ENCODE data around the gene RGS3. TPM values are rescaled to one million over a fixed set of nuclear protein-coding genes. Genes with fewer than 3 reads are reported as not detected.

Gene RGS3
- total RNA-seq, 1 donor from 2014 or later = 92.5 TPM

GRCh38 chr9:113577525-113578261 lies 114.2 kb downstream of the RGS3 start:
- H3K36me3 ChIP-seq (ENCODE audit: insufficient read depth, low read length) = no peaks in the 10 kb centered on the region
- H3K27ac ChIP-seq (ENCODE audit: low read depth, low read length) = peak overlapping the region; percentile 85
- no peak overlapping the region for H3K4me3 Mint-ChIP-seq (ENCODE audit: unreplicated experiment)
- peaks cover 6% of the 10 kb centered on the region for H3K36me3 Mint-ChIP-seq (ENCODE audit: low read depth, unreplicated experiment)
- no peaks in the 10 kb centered on the region for H3K9me3 Mint-ChIP-seq (ENCODE audit: unreplicated experiment)
- no peaks in the 10 kb centered on the region for H3K9me3 ChIP-seq (ENCODE audit: insufficient read depth, low read depth, low read length)
- TF ChIP-seq EZH2 (IDR thresholded peaks at IDR 0.05; ENCODE audit: insufficient read depth, low read length) (no peak), CTCF (IDR thresholded peaks at IDR 0.05; ENCODE audit: insufficient read depth, low read depth, low read length) (no peak)
- peak overlapping the region; percentile 49 for H3K9ac ChIP-seq (ENCODE audit: low read length)
- peaks cover 44% of the 10 kb centered on the region for H3K4me1 Mint-ChIP-seq (ENCODE audit: low read depth, unreplicated experiment)
- no peaks in the 10 kb centered on the region for H3K27me3 ChIP-seq (ENCODE audit: insufficient read depth, low read length)
- H3K27ac Mint-ChIP-seq (ENCODE audit: unreplicated experiment) = peak overlapping the region; percentile 91
- H3K4me1 ChIP-seq (ENCODE audit: insufficient read depth, low read length) = peaks cover 54% of the 10 kb centered on the region
- H3K4me3 ChIP-seq (ENCODE audit: insufficient read depth, low read depth, low read length) = no peak overlapping the region
- DNase-seq (ENCODE audit: low read depth) (peak; percentile 67), FAIRE-seq (no peak)
- no peaks in the 10 kb centered on the region for H4K20me1 ChIP-seq (ENCODE audit: insufficient read depth, low read length)
- H3K4me2 ChIP-seq (ENCODE audit: low read length) = peak overlapping the region; percentile 66
- peaks cover 31% of the 10 kb centered on the region for H3K79me2 ChIP-seq (ENCODE audit: insufficient read depth, low read length)
- no peak overlapping the region for H2AFZ ChIP-seq (ENCODE audit: low read depth, low read length)
- peaks cover under 1% of the 10 kb centered on the region for H3K27me3 Mint-ChIP-seq (ENCODE audit: low read depth, unreplicated experiment)

GRCh38 chr9:113578279-113578865 lies 114.8 kb downstream of the RGS3 start:
- Histone ChIP-seq H3K27ac (ENCODE audit: low read depth, low read length) (peak overlapping the region; percentile 85), H3K9me3 (ENCODE audit: insufficient read depth, low read depth, low read length) (no peaks in the 10 kb centered on the region), H4K20me1 (ENCODE audit: insufficient read depth, low read length) (no peaks in the 10 kb centered on the region), H3K36me3 (ENCODE audit: insufficient read depth, low read length) (no peaks in the 10 kb centered on the region), H3K4me2 (ENCODE audit: low read length) (peak overlapping the region; percentile 66), H3K9ac (ENCODE audit: low read length) (peak overlapping the region; percentile 49), H3K4me1 (ENCODE audit: insufficient read depth, low read length) (peaks cover 57% of the 10 kb centered on the region), H3K27me3 (ENCODE audit: insufficient read depth, low read length) (no peaks in the 10 kb centered on the region), H2AFZ (ENCODE audit: low read depth, low read length) (no peak overlapping the region), H3K4me3 (ENCODE audit: insufficient read depth, low read depth, low read length) (no peak overlapping the region), H3K79me2 (ENCODE audit: insufficient read depth, low read length) (peaks cover 24% of the 10 kb centered on the region)
- Mint-ChIP-seq H3K9me3 (ENCODE audit: unreplicated experiment) (no peaks in the 10 kb centered on the region), H3K27ac (ENCODE audit: unreplicated experiment) (peak overlapping the region; percentile 91), H3K36me3 (ENCODE audit: low read depth, unreplicated experiment) (peaks cover 12% of the 10 kb centered on the region), H3K27me3 (ENCODE audit: low read depth, unreplicated experiment) (peaks cover 4% of the 10 kb centered on the region), H3K4me3 (ENCODE audit: unreplicated experiment) (no peak overlapping the region), H3K4me1 (ENCODE audit: low read depth, unreplicated experiment) (peaks cover 48% of the 10 kb centered on the region)
- no peak for TF ChIP-seq CTCF (IDR thresholded peaks at IDR 0.05; ENCODE audit: insufficient read depth, low read depth, low read length)
- no peak for TF ChIP-seq EZH2 (IDR thresholded peaks at IDR 0.05; ENCODE audit: insufficient read depth, low read length)
- FAIRE-seq (no peak), DNase-seq (ENCODE audit: low read depth) (peak; percentile 79)

GRCh38 chr9:113578882-113579282 lies 115.4 kb downstream of the RGS3 start:
- FAIRE-seq (peak; percentile 97), DNase-seq (ENCODE audit: low read depth) (peak; percentile 97)
- Histone ChIP-seq H3K4me1 (ENCODE audit: insufficient read depth, low read length) (peaks cover 57% of the 10 kb centered on the region), H2AFZ (ENCODE audit: low read depth, low read length) (no peak overlapping the region), H3K9ac (ENCODE audit: low read length) (peak overlapping the region; percentile 49), H3K9me3 (ENCODE audit: insufficient read depth, low read depth, low read length) (no peaks in the 10 kb centered on the region), H3K4me2 (ENCODE audit: low read length) (peak overlapping the region; percentile 66), H3K27ac (ENCODE audit: low read depth, low read length) (peak overlapping the region; percentile 85), H3K27me3 (ENCODE audit: insufficient read depth, low read length) (no peaks in the 10 kb centered on the region), H3K79me2 (ENCODE audit: insufficient read depth, low read length) (peaks cover 23% of the 10 kb centered on the region), H3K4me3 (ENCODE audit: insufficient read depth, low read depth, low read length) (no peak overlapping the region), H4K20me1 (ENCODE audit: insufficient read depth, low read length) (no peaks in the 10 kb centered on the region), H3K36me3 (ENCODE audit: insufficient read depth, low read length) (no peaks in the 10 kb centered on the region)
- peak overlapping the region; percentile 57 for H3K4me3 Mint-ChIP-seq (ENCODE audit: unreplicated experiment)
- peaks cover 16% of the 10 kb centered on the region for H3K36me3 Mint-ChIP-seq (ENCODE audit: low read depth, unreplicated experiment)
- TF ChIP-seq CTCF (IDR thresholded peaks at IDR 0.05; ENCODE audit: insufficient read depth, low read depth, low read length) (no peak), EZH2 (IDR thresholded peaks at IDR 0.05; ENCODE audit: insufficient read depth, low read length) (no peak)
- peaks cover 4% of the 10 kb centered on the region for H3K27me3 Mint-ChIP-seq (ENCODE audit: low read depth, unreplicated experiment)
- H3K9me3 Mint-ChIP-seq (ENCODE audit: unreplicated experiment) = no peaks in the 10 kb centered on the region
- H3K4me1 Mint-ChIP-seq (ENCODE audit: low read depth, unreplicated experiment) = peaks cover 47% of the 10 kb centered on the region
- H3K27ac Mint-ChIP-seq (ENCODE audit: unreplicated experiment) = peak overlapping the region; percentile 91

Measured in astrocyte (in vitro differentiated cells and primary cell).